HL-60 (cell line): ENCODE measurements around the gene CTIF.

Experiments
- DNase-seq, 2 experiments: peaks; one replicate each; pipeline ENCODE4 v3.0.0-alpha.2; 2010 to 2020; ENCODE audit warnings: low read depth in 1 of 2, low spot score in 1 of 2
- H3K27ac ChIP-seq: fragments of 250-450 bp; sonication (Bioruptor Pico); replicated peaks from 2 replicates; pipeline ENCODE4 v1.5.1; 2020; ENCODE audit warnings: mild to moderate bottlenecking, moderate library complexity
- H3K27me3 ChIP-seq: fragments of 250-450 bp; sonication (Bioruptor Pico); 2 replicates; pipeline ENCODE4 v1.5.1; 2021; ENCODE audit warnings: mild to moderate bottlenecking, moderate library complexity; ENCODE audit not compliant: insufficient read depth, poor library complexity, severe bottlenecking
- H3K4me3 ChIP-seq: replicated peaks from 2 replicates; pipeline ENCODE4 v1.5.1; 2011; ENCODE audit warnings: mild to moderate bottlenecking, control low read depth, low read length; ENCODE audit not compliant: insufficient read depth
- CTCF ChIP-seq: IDR thresholded peaks from one replicate; pipeline ENCODE4 v1.5.1; 2011; ENCODE audit warnings: low read length, control low read depth, inconsistent platforms; ENCODE audit not compliant: insufficient read depth
- GABPA ChIP-seq: IDR thresholded peaks from 2 replicates; pipeline ENCODE4 v1.6.1; 2012; ENCODE audit warnings: low read depth
- POLR2AphosphoS5 ChIP-seq: IDR thresholded peaks from 2 replicates; pipeline ENCODE4 v1.6.1; 2012; ENCODE audit warnings: low read depth
- REST ChIP-seq: IDR thresholded peaks from 2 replicates; pipeline ENCODE4 v1.6.1; 2012; ENCODE audit warnings: low read depth; ENCODE audit not compliant: insufficient replicate concordance
- SPI1 ChIP-seq: IDR thresholded peaks from 2 replicates; pipeline ENCODE4 v1.6.1; 2012; ENCODE audit warnings: low read depth, mild to moderate bottlenecking, borderline replicate concordance

The CTIF gene

GRCh38 chr18:48639772-48640432 is 101.1 kb downstream of the CTIF start:
- Histone ChIP-seq H3K27me3 (no peaks in the 10 kb centered on the region), H3K4me3 (no peak overlapping the region), H3K27ac (no peak overlapping the region)
- TF ChIP-seq CTCF (peak; percentile 12), GABPA (no peak), SPI1 (no peak)
- no peak for DNase-seq

- no peak overlapping the region for H3K4me3 ChIP-seq
- no peak overlapping the region for H3K27ac ChIP-seq
- H3K27me3 ChIP-seq, result no peaks in the 10 kb centered on the region
- TF ChIP-seq CTCF (no peak), REST (no peak), POLR2AphosphoS5 (no peak), GABPA (no peak), SPI1 (no peak)
- DNase-seq, result no peak
These were observed 101.9 kb downstream of the CTIF start for GRCh38 chr18:48640566-48641270.

- Histone ChIP-seq H3K4me3 (no peak overlapping the region), H3K27ac (no peak overlapping the region), H3K27me3 (no peaks in the 10 kb centered on the region)
- no peak for DNase-seq
- TF ChIP-seq SPI1, result no peak
- TF ChIP-seq REST, result no peak
- TF ChIP-seq POLR2AphosphoS5, result no peak
- TF ChIP-seq CTCF, result no peak
- TF ChIP-seq GABPA, result no peak
These were observed 103.2 kb downstream of the CTIF start for GRCh38 chr18:48641981-48642380.
